Gastrocnemius medialis (tissue), 4 donors: ENCODE measurements around the gene DDTL. TPM values are rescaled to one million over a fixed set of nuclear protein-coding genes. Genes with fewer than 3 reads are reported as not detected.

Experiments used
- ATAC-seq, 2 donors: fragments of 150-250 bp; one replicate each; pipeline ENCODE4 v1.9.1; 2016
- DNase-seq, 2 donors: peaks; one replicate each; pipeline ENCODE4 v3.0.0-alpha.2; 2019
- H3K27ac ChIP-seq, 4 donors: fragments of 200-600 bp; sonication (generic); 1 replicate in 1 of 4; 2 replicates in 3 of 4; pipeline ENCODE4 v1.5.1; 2016 to 2018; ENCODE audit warnings: mild to moderate bottlenecking in 2 of 4, moderate library complexity in 1 of 4
- H3K27me3 ChIP-seq, 3 donors: fragments of 200-600 bp; sonication (generic) in 2 of 3; 1 replicate in 1 of 3; 2 replicates in 2 of 3; pipeline versions ENCODE4 v1.5.1 to v1.6.0; 2016 to 2019; ENCODE audit warnings: mild to moderate bottlenecking in 1 of 3, moderate library complexity in 1 of 3
- H3K36me3 ChIP-seq, 2 donors: fragments of 200-600 bp; sonication (generic) in 1 of 2; one replicate each; pipeline ENCODE4 v1.5.1; 2017 to 2018
- H3K4me1 ChIP-seq, 2 donors: fragments of 200-600 bp; sonication (generic) in 1 of 2; one replicate each; pipeline ENCODE4 v1.5.1; 2016 to 2017; ENCODE audit warnings: mild to moderate bottlenecking in 2 of 2
- H3K4me3 ChIP-seq, 4 donors: fragments of 200-600 bp; sonication (generic) in 3 of 4; 1 replicate in 1 of 4; 2 replicates in 3 of 4; pipeline ENCODE4 v1.5.1; 2016 to 2019; ENCODE audit warnings: mild to moderate bottlenecking in 2 of 4
- H3K9me3 ChIP-seq, 3 donors: fragments of 200-600 bp; sonication (generic) in 2 of 3; 1 replicate in 1 of 3; 2 replicates in 2 of 3; pipeline ENCODE4 v1.5.1; 2016 to 2019
- CTCF ChIP-seq, 5 experiments: fragments of 450-650 bp in 3 of 5; fragments of 200-600 bp in 2 of 5; sonication (generic) in 2 of 5; IDR thresholded peaks in 4 of 5; conservative IDR thresholded peaks in 1 of 5; 1 replicate in 4 of 5; 2 replicates in 1 of 5; pipeline ENCODE4 v1.5.1; 2016 to 2019; ENCODE audit warnings: antibody characterized with exemption in 5 of 5, mild to moderate bottlenecking in 3 of 5, moderate library complexity in 3 of 5
- POLR2A ChIP-seq, 2 donors: fragments of 450-650 bp; IDR thresholded peaks; one replicate each; pipeline ENCODE4 v1.6.1; 2017; ENCODE audit warnings: antibody characterized with exemption in 2 of 2, mild to moderate bottlenecking in 2 of 2, moderate library complexity in 2 of 2
- in situ Hi-C, 4 donors: fragments of 200-750 bp; cut with MboI; loops; one replicate each; pipeline versions ENCODE4 v1.15.0 to v1.8.0; 2017; ENCODE audit warnings: low sequenced_read_pairs in 4 of 4
- intact Hi-C: fragments of 100-400 bp; cut with DNase I; formaldehyde crosslinking; loops from one replicate; pipeline ENCODE4 v1.15.1; 2023; ENCODE audit warnings: low total_unique reads
- total RNA-seq, 4 donors: library from RNA; depleted of rRNA; stranded (reverse); fragments of >200 nt; gene quantifications; one replicate each; pipeline versions ENCODE4 v1.1.0 to v1.2.3, GENCODE V29; 2016

The DDTL gene
- total RNA-seq, 4 donors from 2014 or later, result 0.88 to 1.1 TPM; not detected in 2

- TF ChIP-seq CTCF (IDR thresholded peaks at IDR 0.05 in 4 of 5, conservative IDR thresholded peaks at IDR 0.05 in 1 of 5) (no peak), POLR2A (IDR thresholded peaks at IDR 0.05) (no peak)
- intact Hi-C loops, result loop anchor here (5.0 kb wide), 1 partner anchor 71 kb away; no protein-coding TSS in a partner anchor
- Histone ChIP-seq H3K27ac (no peak overlapping the region), H3K4me1 (peaks cover 13 to 19% of the 10 kb centered on the region in 2 donors), H3K4me3 (no peak overlapping the region), H3K9me3 (no peaks in the 10 kb centered on the region), H3K36me3 (no peaks in the 10 kb centered on the region), H3K27me3 (no peaks in the 10 kb centered on the region)
- in situ Hi-C loops, result loop anchor here in 1 of 4 donors (5.0 kb wide), 1 partner anchor 71 kb away; no protein-coding TSS in a partner anchor
- DNase-seq, result no peak
- ATAC-seq, result no peak
These were observed 41.9 kb downstream of the DDTL start for GRCh38 chr22:24008381-24009226.

GRCh38 chr22:24009227-24010017, 42.7 kb downstream of the DDTL start:
- ATAC-seq, result no peak
- in situ Hi-C loops, result loop anchor here in 1 of 4 donors (5.0 kb wide), 1 partner anchor 72 kb away; no protein-coding TSS in a partner anchor

GRCh38 chr22:24010018-24010391, 43.3 kb downstream of the DDTL start:
- in situ Hi-C loops, result no loop called here
- intact Hi-C loops, result no loop called here
- no peaks in the 10 kb centered on the region for H3K27me3 ChIP-seq
- peaks cover 13 to 19% of the 10 kb centered on the region in 2 donors for H3K4me1 ChIP-seq
- no peak overlapping the region for H3K27ac ChIP-seq
- no peaks in the 10 kb centered on the region for H3K36me3 ChIP-seq
- H3K9me3 ChIP-seq, result no peaks in the 10 kb centered on the region
- no peak overlapping the region for H3K4me3 ChIP-seq
- ATAC-seq (no peak), DNase-seq (no peak)
- TF ChIP-seq POLR2A (IDR thresholded peaks at IDR 0.05) (no peak), CTCF (IDR thresholded peaks at IDR 0.05 in 4 of 5, conservative IDR thresholded peaks at IDR 0.05 in 1 of 5) (no peak)

More at GRCh38 chr22:24009227-24010017, 42.7 kb downstream of the DDTL start:
- Histone ChIP-seq H3K4me3 (no peak overlapping the region), H3K27me3 (no peaks in the 10 kb centered on the region), H3K9me3 (no peaks in the 10 kb centered on the region), H3K27ac (no peak overlapping the region), H3K4me1 (peaks cover 13 to 19% of the 10 kb centered on the region in 2 donors), H3K36me3 (no peaks in the 10 kb centered on the region)
- intact Hi-C loops, result loop anchor here (5.0 kb wide), 1 partner anchor 72 kb away; no protein-coding TSS in a partner anchor
- TF ChIP-seq CTCF (IDR thresholded peaks at IDR 0.05 in 4 of 5, conservative IDR thresholded peaks at IDR 0.05 in 1 of 5), result no peak
- no peak for TF ChIP-seq POLR2A (IDR thresholded peaks at IDR 0.05)
- no peak for DNase-seq

- DNase-seq (no peak), ATAC-seq (peak in 1 of 2 donors; percentile 4)
- Histone ChIP-seq H3K36me3 (no peaks in the 10 kb centered on the region), H3K27ac (peak overlapping the region; percentile 87 to 90 (median 88)), H3K4me1 (peaks cover 13 to 15% of the 10 kb centered on the region in 2 donors), H3K27me3 (no peaks in the 10 kb centered on the region), H3K9me3 (no peaks in the 10 kb centered on the region), H3K4me3 (peak overlapping the region; percentile 96 to 100 (median 96))
- intact Hi-C loops (no loop called here), in situ Hi-C loops (no loop called here)
- no peak for TF ChIP-seq POLR2A (IDR thresholded peaks at IDR 0.05)
- TF ChIP-seq CTCF (IDR thresholded peaks at IDR 0.05 in 4 of 5, conservative IDR thresholded peaks at IDR 0.05 in 1 of 5), result no peak
These were observed 45.0 kb downstream of the DDTL start for GRCh38 chr22:24011735-24012068.
